Suppressor macrophage (primary cell): ENCODE measurements around the gene VAPB.

Experiments used
- DNase-seq, 4 experiments: peaks; one replicate each; pipeline ENCODE4 v3.0.0-alpha.2; 2020 to 2022

VAPB gene

DNA sequence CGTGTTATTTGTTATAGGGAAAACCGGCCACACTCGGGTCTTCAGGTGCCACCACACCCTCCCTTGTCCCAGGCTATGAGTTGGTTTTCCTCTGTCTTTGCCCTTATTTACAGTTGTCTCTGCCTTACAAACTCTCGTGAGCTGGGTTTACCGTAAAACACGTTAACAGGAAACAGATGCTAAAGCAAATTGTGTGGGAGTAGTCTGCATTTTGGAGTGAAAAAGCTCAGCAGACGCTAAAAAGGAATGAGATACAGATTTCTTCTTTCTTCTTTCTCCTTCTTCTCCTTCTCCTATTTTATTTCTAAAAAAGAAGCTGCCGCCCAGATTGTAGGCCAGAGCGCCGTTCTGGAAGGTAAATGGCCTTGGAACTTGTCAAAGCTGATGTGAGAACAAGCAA is 74.2 kb downstream of the VAPB start:
- DNase-seq: no peak

DNA sequence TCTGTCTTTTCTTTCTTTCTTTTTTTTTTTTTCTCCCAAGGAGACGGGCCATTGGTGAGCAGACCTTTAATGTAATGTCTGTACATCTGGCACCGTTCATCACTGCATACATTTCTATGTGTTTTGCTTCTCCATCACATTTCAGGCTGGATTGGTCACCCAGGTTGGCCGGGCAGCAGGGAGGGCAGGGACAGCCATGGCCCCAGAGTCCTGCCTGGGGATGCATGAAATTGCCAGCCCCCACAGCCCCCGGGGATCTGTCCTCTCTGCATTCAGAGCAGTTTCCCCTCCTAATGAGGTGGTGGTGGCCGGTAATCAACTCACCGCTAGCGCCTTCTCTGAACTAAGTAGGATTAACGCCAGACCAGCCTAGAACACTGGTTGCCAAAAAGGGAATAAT is 75.8 kb downstream of the VAPB start:
- DNase-seq: no peak

DNA sequence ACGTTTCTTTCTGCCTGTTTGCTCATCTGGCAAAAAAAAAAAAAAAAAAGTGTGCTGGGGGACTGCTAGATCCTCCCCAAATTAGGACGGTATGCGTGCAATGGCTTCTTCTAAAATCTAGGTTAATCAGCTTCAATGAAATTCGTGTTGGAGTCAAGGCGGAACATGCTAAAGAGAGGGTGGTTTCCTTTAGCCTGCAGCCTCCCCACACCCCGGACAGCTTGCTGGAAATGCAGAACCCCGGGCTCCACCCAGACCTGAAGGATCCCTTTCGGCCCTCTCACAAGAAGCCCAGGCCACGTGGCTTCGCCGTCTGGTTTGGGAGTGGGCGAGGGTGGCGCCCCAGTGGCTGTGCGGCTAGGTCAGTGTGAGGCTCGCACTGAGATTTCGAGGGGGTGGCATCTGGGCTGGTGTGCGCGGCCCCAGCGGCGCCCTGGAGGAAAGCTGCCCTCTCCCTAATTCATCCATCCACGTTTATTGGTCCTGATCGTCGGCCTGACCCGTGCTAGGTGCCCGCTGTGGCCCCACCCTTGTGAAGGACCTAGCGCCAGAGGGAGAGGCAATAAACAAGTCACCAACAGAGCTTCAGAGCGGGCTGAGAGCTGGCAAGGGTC is 77.2 kb downstream of the VAPB start:
- no peak for DNase-seq

DNA sequence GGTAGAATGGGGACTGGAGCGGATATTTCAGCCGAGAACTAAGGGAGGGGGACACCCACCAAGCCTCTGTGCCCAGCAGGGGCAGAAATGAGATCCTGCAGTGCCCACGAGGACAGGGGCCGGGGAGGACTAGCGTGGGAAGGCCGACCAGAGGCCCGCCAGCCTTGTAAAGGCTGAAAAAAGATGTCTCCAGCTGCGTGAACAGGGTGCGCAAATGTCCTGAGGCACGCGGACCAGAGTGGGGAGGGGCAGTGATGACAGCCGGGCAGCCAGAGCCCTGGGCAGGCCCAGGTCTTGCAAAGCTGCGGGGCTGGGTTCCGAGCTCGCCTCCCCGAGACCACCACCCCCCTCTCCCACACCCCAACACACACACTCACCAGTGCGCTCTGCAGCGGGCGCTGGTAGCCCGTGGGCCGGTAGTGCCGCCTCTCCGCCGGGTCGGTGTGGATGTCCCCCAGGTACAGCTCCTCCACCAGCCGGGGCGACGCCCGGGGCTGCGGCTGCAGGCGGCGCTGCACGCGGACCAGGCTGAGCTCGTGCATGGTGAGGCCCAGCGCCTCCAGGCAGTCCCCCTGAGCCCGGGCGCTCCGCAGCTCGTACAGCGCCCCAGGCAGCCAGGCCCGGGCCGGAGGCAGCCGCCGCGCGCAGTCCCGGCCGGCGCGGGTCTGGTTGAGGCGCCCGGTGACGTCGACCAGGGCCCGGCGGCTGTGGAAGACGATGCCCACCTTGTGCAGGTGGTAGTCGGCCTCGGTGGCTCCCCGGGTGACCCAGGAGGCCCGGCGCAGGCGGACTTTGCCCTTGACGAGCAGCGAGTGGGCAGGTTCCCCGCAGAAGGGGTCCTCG is 77.9 kb downstream of the VAPB start:
- no peak for DNase-seq

DNA sequence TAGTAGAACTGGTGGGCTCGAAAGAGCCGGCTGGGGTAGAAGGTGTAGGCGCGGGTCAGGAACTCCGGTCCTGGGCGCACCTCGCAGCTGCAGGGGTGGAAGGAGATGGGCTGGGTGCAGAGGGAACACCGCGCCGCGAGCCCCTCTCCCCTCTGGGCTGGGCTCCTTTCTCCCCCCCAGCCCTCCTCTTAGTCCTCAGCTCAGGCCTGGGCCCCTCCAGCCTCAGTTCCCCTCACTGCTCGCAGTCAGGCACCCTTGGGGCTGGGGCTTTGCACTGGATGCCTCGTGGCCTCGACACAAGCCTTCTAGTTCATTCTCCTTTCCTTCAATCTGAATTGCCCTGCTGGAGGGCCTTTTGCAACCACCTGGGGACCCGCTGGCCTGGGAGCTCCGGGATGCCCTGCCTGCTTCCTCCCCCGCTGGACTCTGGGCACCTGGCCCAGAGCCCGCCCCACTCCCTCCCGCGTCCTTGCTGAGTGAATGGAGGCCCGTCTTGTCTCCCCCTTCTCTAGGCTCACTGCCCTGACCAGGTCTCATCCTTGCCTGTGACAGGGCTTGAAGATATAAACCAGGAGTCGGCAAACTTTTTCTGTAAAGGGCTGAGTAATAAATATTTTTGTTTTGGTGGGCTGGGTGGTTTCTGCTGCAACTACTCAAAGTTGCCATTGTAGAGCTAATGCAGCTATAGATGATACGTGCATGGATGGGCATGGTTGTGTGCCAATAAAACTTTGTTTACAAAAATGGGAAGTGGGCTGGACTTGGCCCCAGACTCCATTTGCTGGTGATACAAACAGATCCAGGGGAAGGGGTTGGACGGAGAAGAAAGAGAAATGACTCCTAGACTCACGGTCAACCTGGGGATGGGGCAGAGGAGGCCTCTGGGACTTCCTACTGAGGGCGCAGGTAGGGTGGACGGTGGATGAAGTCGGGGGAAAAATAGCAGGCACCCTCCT is 78.8 kb downstream of the VAPB start:
- DNase-seq: no peak

DNA sequence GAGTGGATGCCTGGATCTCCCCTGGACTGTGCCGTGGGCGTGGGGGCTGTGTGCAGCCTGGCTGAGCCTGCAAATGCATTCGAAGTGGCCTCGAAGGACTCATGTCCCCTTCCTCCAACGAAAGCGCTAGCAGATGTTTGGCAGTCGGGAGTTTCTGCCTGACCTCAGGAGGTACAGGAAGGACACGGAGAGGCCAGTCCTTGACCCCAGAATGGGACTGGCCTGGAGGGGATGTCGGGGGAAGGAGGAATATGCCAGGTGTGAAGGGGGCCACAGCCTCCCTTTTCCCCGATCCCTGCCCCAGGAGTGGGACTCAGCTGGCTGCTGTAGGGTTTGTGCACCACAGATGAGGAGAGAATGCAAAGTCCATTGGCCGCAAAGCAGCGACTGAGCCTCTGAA is 80.6 kb downstream of the VAPB start:
- DNase-seq: no peak

DNA sequence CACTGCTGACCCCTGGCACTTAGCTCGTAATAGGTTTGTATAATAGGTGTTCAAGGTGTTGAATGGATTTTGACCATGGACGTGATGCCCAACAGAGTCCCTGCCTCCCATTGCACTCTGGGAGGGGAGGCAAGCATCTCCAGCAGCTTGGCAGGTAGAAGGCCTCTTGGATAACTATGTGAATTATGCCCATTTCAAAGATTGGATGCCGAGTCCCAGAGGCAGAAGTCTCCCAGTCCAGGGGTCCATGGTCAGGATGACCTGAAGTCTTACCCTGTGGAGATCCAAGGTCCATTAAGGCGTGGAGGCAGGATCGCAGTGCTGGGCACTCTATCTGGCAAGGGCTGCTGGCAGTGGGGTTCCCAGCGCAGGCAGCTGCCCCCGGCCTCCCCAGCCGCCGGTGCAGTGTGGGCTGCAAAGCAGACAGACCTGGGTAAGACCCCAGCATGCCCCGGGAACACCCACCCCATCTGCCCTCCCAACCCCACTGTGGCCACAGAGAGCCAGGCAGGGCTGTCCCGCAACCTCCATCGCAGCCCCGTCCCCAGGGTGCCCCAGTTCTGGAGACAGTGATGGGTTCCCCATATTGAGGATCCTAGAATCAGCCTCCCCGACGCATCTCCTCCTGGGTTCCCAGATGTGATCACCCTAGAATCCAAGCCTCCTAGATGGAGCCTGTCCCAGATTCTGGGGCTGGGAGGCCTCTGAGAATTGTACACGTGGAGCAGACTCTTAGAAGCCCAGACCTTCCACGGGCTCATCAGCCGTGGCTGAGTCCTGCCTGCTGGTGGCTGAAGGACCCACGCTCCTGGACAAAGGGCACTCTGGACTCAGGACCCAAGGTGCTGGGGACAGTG is 81.5 kb downstream of the VAPB start:
- no peak for DNase-seq

DNA sequence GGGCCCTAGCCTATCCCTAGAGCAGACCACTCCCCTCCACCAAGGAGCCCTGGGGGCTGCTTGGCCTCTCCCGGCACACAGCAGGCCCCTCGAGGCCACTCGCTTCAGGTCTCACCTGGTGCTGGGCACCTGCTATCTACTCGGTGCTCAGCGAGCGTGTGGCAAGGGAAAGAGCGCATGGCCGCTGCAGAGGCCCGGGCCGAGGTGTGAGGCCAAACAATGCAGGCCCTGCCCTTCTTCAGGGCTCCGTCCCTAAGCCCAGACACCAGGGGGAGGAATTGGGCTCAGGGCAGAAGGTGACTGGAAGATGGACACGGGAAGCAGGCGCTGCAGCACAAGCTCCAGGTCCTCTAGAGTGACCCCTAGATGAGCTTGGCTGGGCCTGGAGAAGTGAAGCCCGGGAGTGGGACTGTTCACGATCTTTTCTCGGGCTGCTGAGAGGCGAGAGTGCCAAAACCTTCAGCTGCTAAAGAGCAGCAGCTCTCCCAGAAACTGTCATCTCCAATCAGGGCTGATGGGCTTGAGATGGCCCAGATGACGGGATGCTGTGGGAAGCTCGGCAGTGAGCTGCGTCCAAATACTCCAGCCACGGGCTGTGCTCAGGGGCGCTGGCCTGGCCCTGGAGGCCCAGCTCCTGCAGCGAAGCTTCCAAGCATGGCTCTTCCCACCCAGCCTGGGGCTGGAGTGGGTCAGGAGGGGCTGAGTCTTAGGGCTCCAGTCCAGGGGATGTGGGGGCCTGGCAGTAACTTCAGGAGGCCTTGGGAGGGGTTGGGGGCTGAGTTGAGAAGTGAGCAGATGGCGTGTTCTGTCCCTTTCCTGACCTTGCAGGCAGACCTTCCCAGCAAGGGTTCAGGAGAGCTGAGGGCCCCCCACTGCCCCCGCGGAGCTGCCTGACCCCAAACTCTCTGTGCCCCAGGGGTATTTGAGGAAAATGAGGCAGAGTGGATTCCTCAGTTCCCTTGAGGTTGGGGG is 82.5 kb downstream of the VAPB start:
- DNase-seq: no peak

DNA sequence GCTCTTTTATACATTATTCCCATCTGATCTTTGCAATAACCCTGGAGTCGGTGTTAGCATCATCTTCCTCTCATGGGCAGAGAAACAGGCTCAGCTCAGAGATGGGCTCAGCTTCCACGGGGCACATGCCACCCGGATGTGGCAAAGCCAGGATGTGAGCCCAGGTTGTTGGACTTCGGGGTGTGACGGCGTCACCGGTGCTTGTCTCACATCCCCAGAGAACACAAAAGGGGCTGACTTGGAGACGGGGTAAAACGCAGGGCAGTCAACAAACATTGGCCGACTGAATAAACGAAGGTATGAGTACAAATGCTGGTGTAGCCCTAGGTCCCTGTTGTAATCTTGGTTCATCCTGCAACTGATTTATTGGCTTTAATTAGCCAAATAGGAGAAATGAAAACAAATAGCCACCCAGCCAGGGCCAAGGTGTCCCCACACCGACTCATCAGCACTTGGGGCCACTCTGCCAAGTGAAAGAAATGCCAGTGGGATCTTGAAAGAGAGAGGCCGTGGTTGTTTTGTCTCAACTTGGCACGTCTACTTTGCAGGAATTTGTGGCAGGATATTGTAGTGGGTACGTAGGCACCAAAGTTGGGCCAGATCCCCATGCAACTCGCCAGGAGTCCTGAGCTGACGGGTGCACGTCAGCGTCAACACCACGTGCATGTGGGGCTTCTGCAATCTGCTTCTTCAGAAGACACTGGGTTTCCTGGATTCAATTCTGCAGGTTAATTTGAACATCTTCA is 83.4 kb downstream of the VAPB start:
- no peak for DNase-seq

DNA sequence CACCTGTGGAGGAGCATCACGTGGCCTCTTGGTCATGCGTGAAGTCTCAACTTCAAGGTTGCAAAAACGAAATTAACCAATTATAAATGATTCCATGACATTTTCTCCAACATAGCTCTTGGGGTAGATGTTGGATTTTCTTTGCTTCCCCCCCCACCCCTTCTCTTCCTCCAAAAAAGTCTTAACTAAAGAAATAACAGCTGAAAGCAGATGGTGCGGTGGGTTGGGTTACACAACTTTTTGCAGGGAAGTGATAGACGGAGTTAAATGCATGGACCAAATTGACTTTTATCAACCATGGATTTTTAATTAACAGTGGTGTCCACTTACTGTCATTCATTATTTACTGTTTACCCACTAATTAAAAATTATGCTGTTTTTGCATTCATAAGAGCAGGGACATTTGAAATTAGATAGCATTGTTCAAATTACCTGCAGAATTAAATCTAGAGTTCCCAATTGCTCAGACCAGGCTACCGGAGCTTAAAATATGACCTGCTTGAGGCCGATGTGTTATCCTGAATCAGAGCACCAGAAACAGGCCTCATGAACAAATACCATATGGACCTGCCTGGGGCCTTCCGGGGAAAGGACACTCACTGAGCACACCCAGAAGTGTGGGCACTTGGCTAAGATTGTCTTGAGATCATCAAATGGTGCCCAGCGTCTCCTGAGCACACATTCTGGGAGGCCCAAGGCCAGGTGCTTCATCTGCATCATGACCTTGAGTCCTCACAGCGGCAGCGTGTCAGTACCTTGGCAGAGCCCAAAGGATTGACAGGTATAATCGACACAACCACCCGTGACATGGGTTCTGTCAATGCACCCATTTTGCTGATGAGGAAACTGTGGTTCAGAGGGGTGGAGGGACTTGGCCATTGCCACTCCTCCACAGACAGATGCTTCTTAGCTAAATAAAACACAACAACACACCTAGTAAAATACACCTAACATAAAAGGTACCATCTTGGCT is 84.7 kb downstream of the VAPB start:
- no peak for DNase-seq

DNA sequence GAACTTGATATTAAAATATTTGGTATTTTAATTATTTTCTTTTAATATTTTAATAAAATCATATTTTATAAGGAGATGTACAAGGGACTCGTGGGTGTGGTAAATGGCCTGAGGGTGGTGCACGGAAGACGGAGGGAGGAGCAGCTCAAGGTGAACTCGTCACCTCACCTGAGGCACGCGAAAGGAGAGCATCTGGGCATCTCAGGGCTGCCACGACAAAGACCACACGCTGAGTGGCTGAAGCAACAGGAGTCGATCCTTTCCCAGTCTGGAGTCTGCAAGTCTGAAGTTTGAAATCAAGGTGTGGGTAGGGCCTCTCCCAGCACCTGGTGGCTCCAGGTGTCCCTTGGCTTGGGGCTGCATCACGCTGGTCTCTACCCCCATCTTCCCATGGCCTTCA is 86.4 kb downstream of the VAPB start:
- DNase-seq: no peak

DNA sequence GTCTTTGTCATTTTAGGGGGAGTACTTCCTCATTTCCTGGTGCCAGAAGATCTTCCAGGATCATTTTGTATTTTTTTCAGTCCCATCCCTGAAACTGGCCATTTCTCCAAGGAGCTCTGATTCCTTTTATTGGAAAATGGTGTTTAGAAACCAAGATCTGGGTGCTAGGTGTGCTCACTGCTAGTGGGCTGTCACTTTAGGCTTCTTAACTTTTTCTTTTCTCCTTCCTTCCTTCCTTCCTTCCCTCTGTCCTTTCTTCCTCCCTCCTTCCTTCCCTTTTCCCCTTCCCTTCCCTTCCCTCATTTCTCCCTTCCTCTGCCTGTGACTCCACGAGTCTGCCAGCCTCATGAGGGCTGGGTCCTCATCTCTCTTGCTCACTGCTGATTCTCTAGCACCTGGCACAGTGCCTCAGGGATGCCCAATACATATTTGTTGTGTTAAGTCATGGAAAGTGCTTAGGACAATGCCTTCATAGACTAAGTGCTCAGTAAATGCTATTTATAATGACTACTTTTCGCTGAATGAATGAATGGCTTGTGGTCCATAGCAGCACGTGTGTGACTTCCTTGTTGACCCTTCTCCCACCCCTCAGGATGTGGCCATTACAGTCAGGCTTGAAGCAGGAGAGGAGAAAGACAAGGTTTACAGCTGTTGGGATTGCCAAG is 89.2 kb downstream of the VAPB start:
- DNase-seq: no peak

DNA sequence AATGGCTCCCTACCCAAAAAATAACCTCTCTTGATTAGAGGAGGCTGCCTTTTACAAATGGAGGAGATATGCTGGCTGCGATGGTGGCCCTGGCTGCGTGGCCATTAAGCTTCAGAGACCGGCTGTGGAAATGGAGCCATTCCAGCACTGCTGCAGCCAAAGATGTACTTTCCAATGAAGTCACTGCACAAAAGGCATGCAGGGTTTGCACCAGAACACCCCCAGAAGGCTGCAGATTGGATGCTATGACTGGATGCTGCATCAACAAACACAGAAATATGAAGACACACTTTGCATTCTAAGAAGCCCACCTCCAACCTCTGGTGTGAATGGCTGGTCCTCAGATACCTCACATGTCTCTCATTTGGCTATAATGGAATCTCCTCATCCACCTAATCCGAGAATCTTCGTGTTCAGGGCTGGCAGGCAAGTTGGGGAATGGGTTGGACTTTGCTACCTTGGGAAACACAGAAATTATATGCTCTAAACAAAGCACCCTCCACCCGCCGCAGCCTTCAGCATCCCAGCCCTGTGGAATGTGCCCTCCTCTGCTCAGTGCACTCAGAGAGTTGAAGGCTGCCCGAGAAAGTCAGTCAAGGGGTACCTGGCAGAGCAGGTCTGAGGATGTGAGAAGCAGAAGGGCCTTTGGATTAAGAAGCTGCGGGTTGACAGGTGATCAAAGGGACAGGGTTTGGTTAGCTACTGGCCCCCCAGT is 90.9 kb downstream of the VAPB start:
- no peak for DNase-seq

DNA sequence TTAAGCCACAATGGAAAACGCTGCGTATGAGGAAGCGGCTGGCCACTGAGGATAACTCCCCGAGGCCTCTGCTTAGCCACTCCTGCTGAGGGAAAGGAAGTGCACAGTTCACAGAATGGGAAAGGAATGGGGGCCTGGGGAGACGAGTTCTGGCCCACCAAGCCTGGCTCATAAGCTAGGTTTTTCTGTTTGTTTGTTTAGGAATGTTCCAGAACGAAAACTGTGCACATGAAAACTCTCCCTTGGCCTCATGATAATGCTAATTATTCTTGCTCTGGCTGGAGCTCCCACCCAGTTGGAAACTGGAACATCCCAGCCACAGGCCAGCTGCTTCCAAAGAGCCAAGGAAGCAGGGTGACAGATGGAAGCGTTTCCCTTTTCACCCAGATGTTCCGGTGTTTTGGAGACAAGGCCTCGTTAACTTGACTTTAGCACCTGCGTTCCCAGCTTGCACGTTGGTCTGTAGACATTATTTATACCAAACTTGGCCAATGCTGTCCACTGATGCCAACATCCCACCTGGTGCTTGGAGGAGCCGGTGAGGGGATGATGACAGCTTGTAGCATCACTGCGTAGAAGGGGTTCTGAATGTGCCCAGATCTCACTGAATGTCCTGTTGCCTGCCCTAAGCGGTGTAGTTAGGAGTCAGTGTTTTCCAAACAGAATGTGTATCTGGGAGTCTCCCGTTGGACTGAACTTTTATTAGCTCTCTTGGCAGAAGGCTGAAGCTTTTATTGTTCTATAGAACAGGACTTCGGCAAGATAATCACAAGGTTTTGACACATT is 91.7 kb downstream of the VAPB start:
- DNase-seq: no peak

DNA sequence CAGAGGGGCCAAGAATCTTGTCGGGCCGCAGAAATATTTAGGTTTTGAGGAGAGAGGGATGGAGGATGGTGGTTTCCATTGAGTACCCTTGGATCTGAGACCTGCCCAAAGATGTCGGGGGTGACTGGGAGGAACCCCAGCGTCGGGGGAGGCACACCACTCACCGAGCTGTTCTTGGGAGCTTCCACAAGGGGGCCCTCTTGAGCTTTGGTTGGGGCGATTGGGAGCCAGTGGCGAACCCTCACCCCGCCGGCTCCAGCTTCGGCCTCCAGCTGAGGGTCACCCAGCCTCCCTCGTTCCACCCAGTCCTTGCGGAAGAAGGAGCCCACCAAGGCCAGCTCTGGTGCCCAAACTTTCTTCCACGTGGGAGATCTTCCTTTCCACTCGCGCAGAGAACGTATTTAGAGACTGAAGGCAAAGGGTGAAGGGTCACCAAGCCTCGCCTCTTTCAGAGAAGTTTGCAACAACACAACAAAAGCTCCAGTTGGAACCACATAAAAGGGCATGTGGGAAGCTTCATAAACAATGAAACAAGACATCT is 92.5 kb downstream of the VAPB start:
- peak; percentile 38 to 62 (median 52) for DNase-seq

DNA sequence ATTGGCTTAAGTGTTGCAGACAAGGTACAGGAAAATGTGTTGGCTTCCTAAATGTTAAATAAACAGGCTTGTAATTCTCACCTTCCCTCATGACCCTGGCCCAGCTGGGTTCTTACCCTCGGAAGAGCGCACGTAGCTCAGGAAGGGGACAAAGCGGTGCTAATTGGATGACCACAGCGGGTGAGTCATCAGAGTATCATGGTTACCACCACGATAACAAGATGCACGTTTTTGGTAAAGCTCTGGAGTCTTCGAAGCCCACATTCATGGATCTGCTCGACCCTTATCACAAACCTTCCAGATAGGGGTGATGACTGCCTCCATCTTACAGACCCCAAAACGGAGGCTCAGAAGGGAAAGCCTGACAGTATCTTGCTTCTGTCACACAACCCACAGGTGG is 93.4 kb downstream of the VAPB start:
- DNase-seq: no peak

DNA sequence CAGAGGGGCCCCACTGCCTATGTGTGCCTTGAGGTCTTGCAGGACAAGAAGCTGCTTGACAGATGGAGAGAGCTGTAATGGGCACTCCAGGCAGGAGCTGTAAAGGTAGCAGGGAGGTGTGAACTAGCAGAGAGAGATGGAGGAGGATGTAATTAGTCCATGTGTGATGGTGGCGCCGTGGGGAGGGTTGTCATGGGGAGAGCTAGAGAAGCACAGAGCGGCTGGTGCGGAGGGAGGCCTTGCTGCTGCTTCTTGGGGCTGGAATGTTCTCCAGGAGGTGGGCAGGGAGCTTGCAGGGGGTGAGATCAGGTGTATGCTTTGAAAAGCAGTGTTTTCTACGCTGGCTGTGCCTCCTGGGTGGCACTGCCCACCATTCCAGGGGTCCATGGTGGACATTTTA is 94.0 kb downstream of the VAPB start:
- DNase-seq: no peak
